Esophagus muscularis mucosa (tissue), 4 donors: Measurements from ENCODE around the gene PPT1. TPM values are rescaled to one million over a fixed set of nuclear protein-coding genes. Genes with fewer than 3 reads are reported as not detected.

Experiments used
- DNase-seq: peaks from one replicate; pipeline ENCODE4 v3.0.0-alpha.2; 2017; ENCODE audit errors: extremely low spot score
- H3K27ac ChIP-seq, 4 donors: fragments of 200-600 bp; sonication (generic); replicated peaks in 1 of 4; 1 replicate in 3 of 4; 2 replicates in 1 of 4; pipeline ENCODE4 v1.5.1; 2016 to 2019; ENCODE audit warnings: mild to moderate bottlenecking in 1 of 4
- H3K27me3 ChIP-seq, 4 donors: fragments of 200-600 bp; sonication (generic); one replicate each; pipeline versions ENCODE4 v1.5.1 to v1.6.0; 2016 to 2019
- H3K36me3 ChIP-seq, 4 donors: fragments of 200-600 bp; sonication (generic); one replicate each; pipeline ENCODE4 v1.5.1; 2016 to 2019
- H3K4me1 ChIP-seq, 4 donors: fragments of 200-600 bp; sonication (generic); one replicate each; pipeline ENCODE4 v1.5.1; 2016 to 2019
- H3K4me3 ChIP-seq, 4 donors: fragments of 200-600 bp; sonication (generic); 1 replicate in 2 of 4; 2 replicates in 2 of 4; pipeline ENCODE4 v1.5.1; 2016 to 2019; ENCODE audit warnings: mild to moderate bottlenecking in 4 of 4, moderate library complexity in 1 of 4
- H3K9me3 ChIP-seq, 4 donors: fragments of 200-600 bp; sonication (generic); 1 replicate in 3 of 4; 2 replicates in 1 of 4; pipeline ENCODE4 v1.5.1; 2016 to 2019
- CTCF ChIP-seq, 3 experiments: fragments of 200-600 bp in 2 of 3; fragments of 450-650 bp in 1 of 3; sonication (generic) in 2 of 3; IDR thresholded peaks; one replicate each; pipeline ENCODE4 v1.5.1; 2017 to 2019; ENCODE audit warnings: antibody characterized with exemption in 3 of 3, mild to moderate bottlenecking in 2 of 3, moderate library complexity in 1 of 3
- EP300 ChIP-seq: sonication (generic); formaldehyde crosslinking; IDR thresholded peaks from one replicate; pipeline ENCODE4 v1.6.1; 2017; ENCODE audit warnings: antibody characterized with exemption
- POLR2A ChIP-seq: fragments of 450-650 bp; IDR thresholded peaks from one replicate; pipeline ENCODE4 v1.6.1; 2017; ENCODE audit warnings: antibody characterized with exemption, moderate library complexity, mild to moderate bottlenecking, low read depth
- POLR2AphosphoS5 ChIP-seq, 2 donors: sonication (generic); formaldehyde crosslinking; IDR thresholded peaks; one replicate each; pipeline ENCODE4 v1.6.1; 2017; ENCODE audit warnings: antibody characterized with exemption in 2 of 2
- WGBS: methylation state at CpG from one replicate; pipeline ENCODE4 v1.1.5; 2018; 5-methylcytosine and 5-hydroxymethylcytosine counted together
- intact Hi-C: fragments of 100-400 bp; cut with DNase I; formaldehyde crosslinking; loops from one replicate; pipeline ENCODE4 v1.15.1; 2023
- total RNA-seq, 4 donors: library from RNA; depleted of rRNA; stranded (reverse); fragments of >200 nt; gene quantifications; one replicate each; pipeline versions ENCODE4 v1.1.0 to v1.2.1, GENCODE V29; 2016

The PPT1 gene
- total RNA-seq, 4 donors from 2014 or later: 44.1 to 75.2 (median 50.0) TPM

GRCh38 chr1:40064797-40065499, 32.1 kb downstream of the PPT1 start:
- Histone ChIP-seq H3K36me3 (peaks cover 83 to 100% (median 99%) of the 10 kb centered on the region in 4 donors), H3K27ac (peak overlapping the region in 1 of 4 donors; percentile 8)
- 78% methylated on average over 2 of the region's 2 CpGs for WGBS

GRCh38 chr1:40059960-40060750, 36.9 kb downstream of the PPT1 start:
- Histone ChIP-seq H3K4me1 (peaks cover 54 to 76% (median 67%) of the 10 kb centered on the region in 4 donors), H3K4me3 (no peak overlapping the region), H3K9me3 (no peaks in the 10 kb centered on the region), H3K27me3 (no peaks in the 10 kb centered on the region), H3K36me3 (peaks cover 47 to 67% (median 57%) of the 10 kb centered on the region in 4 donors), H3K27ac (peak overlapping the region; percentile 46 to 63 (median 50))
- TF ChIP-seq CTCF (IDR thresholded peaks at IDR 0.05) (no peak), EP300 (no peak), POLR2A (no peak), POLR2AphosphoS5 (IDR thresholded peaks at IDR 0.05) (no peak)
- intact Hi-C loops: no loop called here
- WGBS: 49% methylated on average over 7 of the region's 7 CpGs
- DNase-seq: no peak

More at GRCh38 chr1:40064797-40065499, 32.1 kb downstream of the PPT1 start:
- Histone ChIP-seq H3K4me1 (peaks cover 15 to 28% (median 20%) of the 10 kb centered on the region in 4 donors), H3K27me3 (no peaks in the 10 kb centered on the region), H3K4me3 (no peak overlapping the region), H3K9me3 (no peaks in the 10 kb centered on the region)
- no peak for DNase-seq
- TF ChIP-seq CTCF (IDR thresholded peaks at IDR 0.05) (no peak), POLR2AphosphoS5 (IDR thresholded peaks at IDR 0.05) (no peak), POLR2A (no peak), EP300 (no peak)
- intact Hi-C loops: no loop called here

- Histone ChIP-seq H3K27me3 (no peaks in the 10 kb centered on the region), H3K36me3 (peaks cover 40 to 60% (median 50%) of the 10 kb centered on the region in 4 donors), H3K27ac (peak overlapping the region; percentile 46 to 63 (median 50)), H3K4me1 (peaks cover 60 to 77% (median 72%) of the 10 kb centered on the region in 4 donors), H3K9me3 (no peaks in the 10 kb centered on the region), H3K4me3 (no peak overlapping the region)
- TF ChIP-seq CTCF (IDR thresholded peaks at IDR 0.05) (no peak), POLR2AphosphoS5 (IDR thresholded peaks at IDR 0.05) (no peak), EP300 (no peak), POLR2A (no peak)
- WGBS: 47% methylated on average over 4 of the region's 4 CpGs
- DNase-seq: no peak
- intact Hi-C loops: no loop called here
These were observed 37.6 kb downstream of the PPT1 start for GRCh38 chr1:40059338-40059959.

- H3K4me3 ChIP-seq: no peak overlapping the region
- H3K36me3 ChIP-seq: peaks cover 33 to 53% (median 43%) of the 10 kb centered on the region in 4 donors
- H3K27ac ChIP-seq: peak overlapping the region; percentile 40 to 98 (median 50)
- no peak for DNase-seq
- no peaks in the 10 kb centered on the region for H3K9me3 ChIP-seq
- H3K4me1 ChIP-seq: peaks cover 65 to 80% (median 78%) of the 10 kb centered on the region in 4 donors
- intact Hi-C loops: no loop called here
- WGBS: 86% methylated on average over 7 of the region's 7 CpGs
- TF ChIP-seq POLR2AphosphoS5 (IDR thresholded peaks at IDR 0.05) (no peak), POLR2A (no peak), CTCF (IDR thresholded peaks at IDR 0.05) (no peak), EP300 (no peak)
- no peaks in the 10 kb centered on the region for H3K27me3 ChIP-seq
These were observed 38.4 kb downstream of the PPT1 start for GRCh38 chr1:40058453-40059337.
